Left ventricle myocardium inferior (tissue), 1 donor: Measurements from ENCODE around the gene HIGD2A. TPM values are rescaled to one million over a fixed set of nuclear protein-coding genes. Genes with fewer than 3 reads are reported as not detected.

ENCODE experiments used
- DNase-seq: peaks from one replicate; pipeline ENCODE4 v3.0.0-alpha.2; 2020
- H3K27ac ChIP-seq: fragments of 200-600 bp; replicated peaks from 2 replicates; pipeline ENCODE4 v1.8.0; 2021
- H3K27me3 ChIP-seq: fragments of 200-600 bp; 2 replicates; pipeline ENCODE4 v1.8.0; 2021; ENCODE audit warnings: low read depth
- H3K36me3 ChIP-seq: fragments of 200-600 bp; 2 replicates; pipeline ENCODE4 v1.8.0; 2021
- H3K4me1 ChIP-seq: fragments of 200-600 bp; 2 replicates; pipeline ENCODE4 v1.8.0; 2021
- H3K4me3 ChIP-seq: fragments of 200-600 bp; 2 replicates; pipeline ENCODE4 v1.8.0; 2021; ENCODE audit warnings: mild to moderate bottlenecking, moderate library complexity
- H3K9me3 ChIP-seq: fragments of 200-600 bp; replicated peaks from 2 replicates; pipeline ENCODE4 v1.8.0; 2021
- intact Hi-C: fragments of 100-400 bp; cut with micrococcal nuclease; formaldehyde crosslinking; loops from one replicate; pipeline ENCODE4 v1.11.0; 2022
- total RNA-seq: library from RNA; stranded (reverse); fragmentation: NEBNext Ultra II Directional; extraction: Animal tissue kit (Norgen Biotek cat#: 25700); gene quantifications from one replicate; pipeline ENCODE4 v1.2.1, GENCODE V29; 2021
- TF ChIP-seq, protein P1 (sequence below): fragments of 200-600 bp; IDR thresholded peaks from 2 replicates; pipeline ENCODE4 v1.8.0; 2021; ENCODE audit warnings: antibody characterized with exemption, mild to moderate bottlenecking, borderline replicate concordance
- donor health status: DM: no; HTN: yes; CAD: no; lungs with severe emphysema.

The HIGD2A gene
- total RNA-seq, 1 donor from 2014 or later, result 217 TPM

- H3K4me3 ChIP-seq, result no peak overlapping the region
Measured at GRCh38 chr5:176397736-176398420, 9.3 kb downstream of the HIGD2A start.

DNA sequence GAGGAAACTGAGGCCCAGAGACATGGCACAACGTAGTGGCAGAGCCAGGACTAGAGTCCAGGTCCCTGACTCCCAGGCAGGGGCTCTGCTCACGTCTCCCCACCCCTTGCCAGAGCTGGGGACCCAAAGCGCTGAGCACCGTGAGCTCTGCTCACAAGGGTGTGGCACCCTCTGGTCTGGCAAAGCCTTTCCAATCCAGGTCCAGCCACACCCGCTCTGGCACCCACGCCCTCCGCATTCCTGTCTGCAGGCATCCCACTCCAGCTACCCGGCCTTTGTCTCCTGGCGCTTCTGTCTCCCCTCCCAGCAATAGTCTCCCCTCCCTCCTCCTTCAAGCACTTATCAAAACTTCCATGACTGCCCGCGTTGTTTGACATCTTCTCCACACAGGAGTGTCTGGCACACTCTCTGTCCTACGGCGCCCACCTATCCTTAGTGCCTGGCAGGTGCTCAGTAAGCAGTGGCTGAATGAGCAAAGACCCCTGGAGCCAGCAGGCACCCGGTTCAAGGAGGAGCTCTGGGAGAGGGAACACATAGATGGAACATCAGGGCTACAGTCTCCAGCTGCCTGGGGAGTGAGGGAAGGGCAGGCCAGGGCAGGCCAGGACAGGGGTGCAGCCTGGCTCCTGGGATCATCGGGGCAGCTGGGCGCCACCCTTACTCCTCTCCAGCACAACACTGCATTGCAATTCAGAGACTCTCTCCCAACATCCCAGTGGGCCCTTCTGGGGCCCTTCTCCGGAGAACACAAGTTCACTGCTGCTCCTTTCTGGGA, 12.0 kb downstream of the HIGD2A start:
- H3K36me3 ChIP-seq, result peaks cover 51% of the 10 kb centered on the region
- peak overlapping the region; percentile 82 for H3K27ac ChIP-seq
- H3K4me3 ChIP-seq, result no peak overlapping the region
- intact Hi-C loops, result no loop called here
- H3K9me3 ChIP-seq, result no peaks in the 10 kb centered on the region
- no peaks in the 10 kb centered on the region for H3K27me3 ChIP-seq
- TF ChIP-seq, protein P1, sequence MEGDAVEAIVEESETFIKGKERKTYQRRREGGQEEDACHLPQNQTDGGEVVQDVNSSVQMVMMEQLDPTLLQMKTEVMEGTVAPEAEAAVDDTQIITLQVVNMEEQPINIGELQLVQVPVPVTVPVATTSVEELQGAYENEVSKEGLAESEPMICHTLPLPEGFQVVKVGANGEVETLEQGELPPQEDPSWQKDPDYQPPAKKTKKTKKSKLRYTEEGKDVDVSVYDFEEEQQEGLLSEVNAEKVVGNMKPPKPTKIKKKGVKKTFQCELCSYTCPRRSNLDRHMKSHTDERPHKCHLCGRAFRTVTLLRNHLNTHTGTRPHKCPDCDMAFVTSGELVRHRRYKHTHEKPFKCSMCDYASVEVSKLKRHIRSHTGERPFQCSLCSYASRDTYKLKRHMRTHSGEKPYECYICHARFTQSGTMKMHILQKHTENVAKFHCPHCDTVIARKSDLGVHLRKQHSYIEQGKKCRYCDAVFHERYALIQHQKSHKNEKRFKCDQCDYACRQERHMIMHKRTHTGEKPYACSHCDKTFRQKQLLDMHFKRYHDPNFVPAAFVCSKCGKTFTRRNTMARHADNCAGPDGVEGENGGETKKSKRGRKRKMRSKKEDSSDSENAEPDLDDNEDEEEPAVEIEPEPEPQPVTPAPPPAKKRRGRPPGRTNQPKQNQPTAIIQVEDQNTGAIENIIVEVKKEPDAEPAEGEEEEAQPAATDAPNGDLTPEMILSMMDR, result no peak
- DNase-seq, result no peak
- H3K4me1 ChIP-seq, result peaks cover 54% of the 10 kb centered on the region

More at GRCh38 chr5:176397736-176398420, 9.3 kb downstream of the HIGD2A start:
- Histone ChIP-seq H3K4me1 (peaks cover 56% of the 10 kb centered on the region), H3K27ac (no peak overlapping the region), H3K9me3 (no peaks in the 10 kb centered on the region), H3K27me3 (no peaks in the 10 kb centered on the region), H3K36me3 (peaks cover 48% of the 10 kb centered on the region)
- intact Hi-C loops, result no loop called here
- no peak for DNase-seq
- TF ChIP-seq, protein P1, result no peak

- TF ChIP-seq, protein P1, result no peak
- intact Hi-C loops, result no loop called here
- Histone ChIP-seq H3K4me3 (no peak overlapping the region), H3K9me3 (no peaks in the 10 kb centered on the region), H3K36me3 (peaks cover 55% of the 10 kb centered on the region), H3K27me3 (no peaks in the 10 kb centered on the region), H3K27ac (peak overlapping the region; percentile 82), H3K4me1 (peaks cover 48% of the 10 kb centered on the region)
- DNase-seq, result no peak
Measured at GRCh38 chr5:176401281-176402205, 13.0 kb downstream of the HIGD2A start.

GRCh38 chr5:176405656-176406435, 17.3 kb downstream of the HIGD2A start:
- Histone ChIP-seq H3K27ac (peak overlapping the region; percentile 79), H3K27me3 (no peaks in the 10 kb centered on the region), H3K9me3 (no peaks in the 10 kb centered on the region), H3K4me1 (peaks cover 74% of the 10 kb centered on the region), H3K4me3 (no peak overlapping the region), H3K36me3 (peaks cover 57% of the 10 kb centered on the region)
- intact Hi-C loops, result no loop called here
- TF ChIP-seq, protein P1, result no peak
- DNase-seq, result no peak
